ENCODE results near the gene ZNFX1.

Gene ZNFX1

DNA sequence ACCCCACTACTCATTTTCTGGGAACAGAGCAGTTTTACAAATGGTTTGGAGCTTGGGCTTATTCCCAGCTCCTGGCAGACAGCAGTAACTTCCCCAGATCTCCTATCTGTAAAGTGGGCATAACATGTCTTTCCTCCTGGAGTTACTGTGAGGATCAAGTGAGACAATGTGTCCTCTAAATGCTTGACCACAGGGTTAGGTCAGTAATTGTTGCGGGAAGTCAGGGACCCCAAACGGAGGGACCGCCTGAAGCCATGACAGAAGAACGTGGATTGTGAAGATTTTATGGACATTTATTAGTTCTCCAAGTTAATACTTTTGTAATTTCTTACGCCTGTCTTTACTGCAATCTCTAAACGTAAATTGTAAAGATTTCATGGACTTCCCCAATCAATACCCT is 15.3 kb upstream of the ZNFX1 start:
- DNase-seq (ENCODE audit: low read depth): no peak
- TF ChIP-seq, protein P1, sequence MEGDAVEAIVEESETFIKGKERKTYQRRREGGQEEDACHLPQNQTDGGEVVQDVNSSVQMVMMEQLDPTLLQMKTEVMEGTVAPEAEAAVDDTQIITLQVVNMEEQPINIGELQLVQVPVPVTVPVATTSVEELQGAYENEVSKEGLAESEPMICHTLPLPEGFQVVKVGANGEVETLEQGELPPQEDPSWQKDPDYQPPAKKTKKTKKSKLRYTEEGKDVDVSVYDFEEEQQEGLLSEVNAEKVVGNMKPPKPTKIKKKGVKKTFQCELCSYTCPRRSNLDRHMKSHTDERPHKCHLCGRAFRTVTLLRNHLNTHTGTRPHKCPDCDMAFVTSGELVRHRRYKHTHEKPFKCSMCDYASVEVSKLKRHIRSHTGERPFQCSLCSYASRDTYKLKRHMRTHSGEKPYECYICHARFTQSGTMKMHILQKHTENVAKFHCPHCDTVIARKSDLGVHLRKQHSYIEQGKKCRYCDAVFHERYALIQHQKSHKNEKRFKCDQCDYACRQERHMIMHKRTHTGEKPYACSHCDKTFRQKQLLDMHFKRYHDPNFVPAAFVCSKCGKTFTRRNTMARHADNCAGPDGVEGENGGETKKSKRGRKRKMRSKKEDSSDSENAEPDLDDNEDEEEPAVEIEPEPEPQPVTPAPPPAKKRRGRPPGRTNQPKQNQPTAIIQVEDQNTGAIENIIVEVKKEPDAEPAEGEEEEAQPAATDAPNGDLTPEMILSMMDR (IDR thresholded peaks at IDR 0.05; ENCODE audit: control insufficient read depth, insufficient read depth, low read depth, low read length, missing control alignments): no peak
- no peak overlapping the region for H3K4me3 ChIP-seq (ENCODE audit: control insufficient read depth, low read depth, low read length)

DNA sequence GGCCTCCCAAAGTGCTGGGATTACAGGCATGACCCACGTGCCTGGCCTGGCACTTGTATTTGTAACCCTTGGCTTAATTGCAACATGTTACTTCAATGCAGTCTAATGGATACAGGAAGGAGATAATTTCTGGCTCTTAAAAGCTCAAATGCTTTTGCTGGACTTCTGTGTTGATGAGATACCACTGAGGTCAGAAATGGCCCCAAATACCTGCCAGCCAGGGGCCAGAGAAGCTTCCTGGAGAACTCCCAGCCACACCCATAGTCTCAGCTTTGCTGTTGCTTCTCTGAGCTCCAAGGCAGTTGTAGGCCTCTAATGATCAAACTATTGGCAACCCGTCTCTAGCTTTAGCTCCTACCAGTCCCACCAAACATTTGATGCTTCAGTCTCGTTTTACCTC is 14.2 kb upstream of the ZNFX1 start:
- H3K4me3 ChIP-seq (ENCODE audit: control insufficient read depth, low read depth, low read length): no peak overlapping the region
- TF ChIP-seq, protein P1 (IDR thresholded peaks at IDR 0.05; ENCODE audit: control insufficient read depth, insufficient read depth, low read depth, low read length, missing control alignments): no peak
- no peak for DNase-seq (ENCODE audit: low read depth)

DNA sequence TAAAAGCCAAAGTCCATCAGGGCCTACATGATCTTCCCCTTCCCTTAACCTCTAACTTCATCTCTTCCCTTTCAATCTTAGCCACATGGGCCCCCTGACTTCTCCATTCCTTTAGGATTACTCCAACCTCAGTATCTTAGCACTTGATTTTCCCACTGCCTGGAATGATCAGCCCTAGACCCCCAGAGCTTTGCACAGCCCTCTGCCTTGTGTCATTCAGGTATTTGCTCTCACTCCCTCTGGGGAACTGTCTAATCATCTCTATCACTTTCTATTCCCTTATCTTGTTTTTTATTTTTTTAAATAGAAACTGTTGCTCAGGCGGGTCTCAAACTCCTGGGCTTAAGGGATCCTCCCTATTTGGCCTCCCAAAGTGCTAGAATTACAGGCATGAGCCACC is 13.3 kb upstream of the ZNFX1 start:
- TF ChIP-seq, protein P1 (IDR thresholded peaks at IDR 0.05; ENCODE audit: control insufficient read depth, insufficient read depth, low read depth, low read length, missing control alignments): no peak
- DNase-seq (ENCODE audit: low read depth): no peak
- no peak overlapping the region for H3K4me3 ChIP-seq (ENCODE audit: control insufficient read depth, low read depth, low read length)

DNA sequence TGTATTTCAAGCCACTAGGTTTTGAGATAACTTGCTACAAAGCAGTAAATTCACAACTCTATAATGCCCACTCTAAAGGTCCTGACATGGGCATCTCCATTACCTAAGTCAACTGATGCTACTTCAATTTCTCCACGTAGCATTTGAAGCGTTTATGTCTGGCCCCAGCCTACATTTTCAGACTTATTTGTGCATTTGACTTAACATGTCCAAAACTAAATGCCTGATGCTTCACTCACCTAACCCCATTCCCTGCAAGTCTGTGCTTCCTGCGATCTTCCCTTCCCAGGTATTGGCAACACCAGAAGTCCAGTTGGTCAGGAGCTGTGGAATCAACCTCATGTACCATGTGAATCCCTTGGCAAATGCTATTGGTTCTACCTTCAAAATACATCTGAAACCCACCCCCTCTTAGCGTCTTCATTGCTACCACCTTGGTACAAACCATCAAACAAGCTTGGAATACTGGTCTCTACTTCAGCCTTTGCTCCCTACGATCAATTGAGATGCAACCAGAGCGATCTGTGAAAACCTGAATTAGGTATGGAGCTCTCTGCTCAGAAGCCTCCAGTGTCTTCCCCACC is 12.8 kb upstream of the ZNFX1 start:
- TF ChIP-seq, protein P1 (IDR thresholded peaks at IDR 0.05; ENCODE audit: control insufficient read depth, insufficient read depth, low read depth, low read length, missing control alignments): no peak
- DNase-seq (ENCODE audit: low read depth): no peak

DNA sequence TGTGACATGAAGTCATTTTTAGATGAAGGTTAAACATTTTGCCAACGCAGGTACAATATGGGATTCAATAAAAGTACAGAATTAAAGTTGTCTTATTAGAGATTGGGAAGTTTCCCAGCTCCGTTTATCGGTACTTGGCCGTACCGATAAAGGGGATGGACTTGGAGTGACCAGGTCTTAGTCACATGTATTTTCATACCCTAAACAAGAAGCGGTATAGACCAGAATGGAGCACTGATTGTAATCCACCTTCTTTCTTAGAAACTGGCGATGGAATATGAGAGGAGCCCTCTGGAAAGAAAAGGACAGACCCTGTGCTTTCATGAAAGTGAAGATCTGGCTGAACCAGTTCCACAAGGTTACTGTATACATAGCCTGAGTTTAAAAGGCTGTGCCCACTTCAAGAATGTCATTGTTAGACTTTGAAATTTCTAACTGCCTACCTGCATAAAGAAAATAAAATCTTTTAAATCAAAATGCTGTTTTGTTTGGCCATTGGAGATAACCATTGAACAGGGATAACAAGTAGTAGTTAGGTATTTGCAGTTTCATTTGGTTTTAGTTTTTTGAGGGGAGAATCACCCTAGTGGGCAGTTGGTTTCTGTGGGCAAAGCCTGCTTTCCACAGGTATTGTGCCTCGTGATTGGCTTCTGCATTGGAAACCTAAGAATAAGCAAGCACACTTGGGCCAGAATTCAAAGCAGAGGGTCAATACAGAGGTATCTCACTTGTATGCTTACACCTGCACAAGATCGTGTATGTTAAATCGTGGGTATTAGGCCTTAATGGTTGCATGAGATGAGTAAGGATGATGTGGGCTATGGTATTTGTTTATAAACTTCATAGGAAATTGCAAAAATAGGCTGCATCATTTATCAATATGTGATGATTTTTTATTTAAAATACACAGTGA is 11.2 kb upstream of the ZNFX1 start:
- no peak for DNase-seq (ENCODE audit: low read depth)

More for the DNA sequence above, 12.8 kb upstream of the ZNFX1 start:
- no peak overlapping the region for H3K4me3 ChIP-seq (ENCODE audit: control insufficient read depth, low read depth, low read length)

DNA sequence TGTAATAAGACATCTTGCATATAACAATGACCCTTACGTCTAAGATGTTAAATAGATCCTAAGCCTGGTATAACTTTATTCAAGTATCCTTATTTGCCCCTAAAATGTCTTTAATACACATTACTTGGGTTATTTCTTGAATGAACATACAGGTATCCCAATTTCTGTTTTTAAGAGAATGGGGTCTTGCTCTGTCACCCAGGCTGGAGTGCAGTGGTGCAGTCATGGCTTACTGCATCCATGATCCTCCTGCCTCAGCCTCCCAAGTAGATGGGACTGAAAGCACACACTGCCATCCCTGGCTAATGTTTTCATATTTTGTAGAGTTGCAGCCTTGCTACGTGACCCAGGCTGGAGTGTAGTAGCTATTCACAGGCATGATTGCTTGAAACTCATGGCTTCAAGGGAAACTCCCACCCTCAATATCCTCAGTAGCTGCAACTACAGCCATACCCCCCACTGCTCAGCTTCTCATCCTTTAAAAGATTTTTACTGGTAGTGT is 10.4 kb upstream of the ZNFX1 start:
- TF ChIP-seq, protein P1 (IDR thresholded peaks at IDR 0.05; ENCODE audit: control insufficient read depth, insufficient read depth, low read depth, low read length, missing control alignments): no peak
- no peak overlapping the region for H3K4me3 ChIP-seq (ENCODE audit: control insufficient read depth, low read depth, low read length)
- DNase-seq (ENCODE audit: low read depth): no peak

More for the DNA sequence above, 11.2 kb upstream of the ZNFX1 start:
- TF ChIP-seq, protein P1 (IDR thresholded peaks at IDR 0.05; ENCODE audit: control insufficient read depth, insufficient read depth, low read depth, low read length, missing control alignments): no peak
- H3K4me3 ChIP-seq (ENCODE audit: control insufficient read depth, low read depth, low read length): no peak overlapping the region
